B cell (primary cell): Measurements from ENCODE around the gene TSPO2.

ENCODE experiments used
- EZH2 ChIP-seq: IDR thresholded peaks from 2 replicates; pipeline ENCODE4 v1.6.1; 2012; ENCODE audit warnings: borderline replicate concordance, low read depth, mild to moderate bottlenecking, moderate library complexity, low read length; ENCODE audit not compliant: insufficient read depth, poor library complexity, severe bottlenecking
- TF ChIP-seq, protein P1 (sequence below): fragments of 200-600 bp; IDR thresholded peaks from one replicate; pipeline ENCODE4 v1.8.0; 2022; ENCODE audit warnings: antibody characterized with exemption, mild to moderate bottlenecking

DNA sequence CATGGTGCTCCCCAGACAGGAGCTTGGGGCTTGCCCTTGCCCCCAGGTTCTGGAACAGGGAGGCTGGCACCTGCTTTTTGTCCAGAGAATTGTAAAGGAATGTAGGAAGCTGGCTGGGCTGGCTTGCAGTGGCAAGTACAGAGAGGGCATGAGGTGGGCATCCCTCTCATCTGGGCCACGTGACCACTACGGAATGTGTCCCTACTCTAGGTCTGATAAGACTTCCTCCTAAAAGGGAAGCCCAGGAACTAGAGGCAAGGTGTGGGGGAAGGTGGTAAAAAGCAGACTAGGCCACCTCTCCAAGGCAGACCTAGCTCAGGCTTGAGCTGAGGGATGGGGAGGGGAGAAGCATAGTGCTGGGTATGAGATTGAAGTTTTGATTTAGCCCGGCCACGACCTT lies 42.0 kb upstream of the TSPO2 start:
- TF ChIP-seq, protein P1, sequence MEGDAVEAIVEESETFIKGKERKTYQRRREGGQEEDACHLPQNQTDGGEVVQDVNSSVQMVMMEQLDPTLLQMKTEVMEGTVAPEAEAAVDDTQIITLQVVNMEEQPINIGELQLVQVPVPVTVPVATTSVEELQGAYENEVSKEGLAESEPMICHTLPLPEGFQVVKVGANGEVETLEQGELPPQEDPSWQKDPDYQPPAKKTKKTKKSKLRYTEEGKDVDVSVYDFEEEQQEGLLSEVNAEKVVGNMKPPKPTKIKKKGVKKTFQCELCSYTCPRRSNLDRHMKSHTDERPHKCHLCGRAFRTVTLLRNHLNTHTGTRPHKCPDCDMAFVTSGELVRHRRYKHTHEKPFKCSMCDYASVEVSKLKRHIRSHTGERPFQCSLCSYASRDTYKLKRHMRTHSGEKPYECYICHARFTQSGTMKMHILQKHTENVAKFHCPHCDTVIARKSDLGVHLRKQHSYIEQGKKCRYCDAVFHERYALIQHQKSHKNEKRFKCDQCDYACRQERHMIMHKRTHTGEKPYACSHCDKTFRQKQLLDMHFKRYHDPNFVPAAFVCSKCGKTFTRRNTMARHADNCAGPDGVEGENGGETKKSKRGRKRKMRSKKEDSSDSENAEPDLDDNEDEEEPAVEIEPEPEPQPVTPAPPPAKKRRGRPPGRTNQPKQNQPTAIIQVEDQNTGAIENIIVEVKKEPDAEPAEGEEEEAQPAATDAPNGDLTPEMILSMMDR: no peak
- TF ChIP-seq EZH2: no peak
